ENCODE results near the gene PISD. TPM values are rescaled to one million over a fixed set of nuclear protein-coding genes. Genes with fewer than 3 reads are reported as not detected.

Gene PISD
- total and polyA plus RNA-seq, 2 of the 8 experiments (the other 6 are each of a cell fraction or from before 2014, with no cell fraction given), result 47.8 to 48.2 TPM

- Histone ChIP-seq H4K5ac (ENCODE audit: insufficient read length, low read depth, low read length) (no peak overlapping the region), H2BK120ac (replicated peaks; ENCODE audit: low read depth, low read length) (no peak overlapping the region), H3K79me1 (ENCODE audit: low read depth, low read length) (no peaks in the 10 kb centered on the region), H2AK5ac (ENCODE audit: low read depth, low read length) (no peak overlapping the region), H3K27me3 (replicated peaks in 1 of 4; ENCODE audit: control insufficient read depth in 3 of 4, extremely low read depth in 1 of 4, insufficient read depth in 3 of 4, low read length in 3 of 4) (no peaks in the 10 kb centered on the region), H2BK12ac (ENCODE audit: low read depth, low read length) (no peak overlapping the region), H4K8ac (ENCODE audit: extremely low read depth, insufficient read depth, low read length) (no peak overlapping the region), H3K79me2 (ENCODE audit: control insufficient read depth in 1 of 2, insufficient read depth in 2 of 2, low read length in 2 of 2) (no peaks in the 10 kb centered on the region), H2AFZ (ENCODE audit: low read length) (no peak overlapping the region), H3K18ac (ENCODE audit: extremely low read depth, low read length) (no peak overlapping the region), H3K4me1 (replicated peaks in 1 of 4; ENCODE audit: control insufficient read depth in 3 of 4, insufficient read depth in 4 of 4, low read length in 3 of 4) (no peaks in the 10 kb centered on the region), H3K9me3 (ENCODE audit: insufficient read depth in 2 of 2, low read depth in 1 of 2, low read length in 1 of 2) (no peaks in the 10 kb centered on the region), H3K56ac (replicated peaks; ENCODE audit: insufficient read length, low read depth, low read length) (no peak overlapping the region), H3K14ac (ENCODE audit: insufficient read length) (peak overlapping the region; percentile 81), H2BK20ac (ENCODE audit: low read length) (no peak overlapping the region), H3K23ac (ENCODE audit: insufficient read length) (no peak overlapping the region), H3K23me2 (ENCODE audit: low read depth, low read length) (no peaks in the 10 kb centered on the region), H4K91ac (replicated peaks; ENCODE audit: insufficient read length, low read length) (no peak overlapping the region), H3K9ac (replicated peaks in 1 of 4; ENCODE audit: extremely low read depth in 1 of 4, low read depth in 3 of 4, low read length in 3 of 4) (no peak overlapping the region), H2BK5ac (ENCODE audit: low read depth, low read length) (no peak overlapping the region), H3K4ac (replicated peaks; ENCODE audit: insufficient read length, low read depth, low read length) (no peak overlapping the region), H3K27ac (ENCODE audit: low read depth, low read length) (no peak overlapping the region), H2BK15ac (ENCODE audit: low read length) (no peak overlapping the region), H3K36me3 (ENCODE audit: control insufficient read depth in 2 of 4, insufficient read depth in 4 of 4, low read length in 3 of 4) (peaks cover 0 to 2% (median 0%) of the 10 kb centered on the region in 4 experiments; a peak in 1 of 8 replicates), H3K4me2 (ENCODE audit: insufficient read depth in 1 of 2, low read depth in 2 of 2, low read length in 2 of 2) (no peak overlapping the region), H3K4me3 (ENCODE audit: extremely low read depth in 1 of 4, insufficient read depth in 2 of 4, low read depth in 3 of 4, low read length in 4 of 4) (no peak overlapping the region), H4K20me1 (replicated peaks in 1 of 2; ENCODE audit: control insufficient read depth in 1 of 2, insufficient read depth in 2 of 2, low read length in 2 of 2) (peaks cover 0 to 1% of the 10 kb centered on the region in 2 experiments)
- no peak for FAIRE-seq
- DNase-seq (ENCODE audit: low read depth in 1 of 2, low spot score in 2 of 2), result no peak
- CTCF ChIA-PET (ENCODE audit: partially characterized antibody), result interaction anchor here (0.6 to 1.4 kb wide), 2 partner anchors 52 to 57 kb away, joined by 3 to 4 read pairs; no protein-coding TSS in a partner anchor
- WGBS, 2 experiments (ENCODE audit: extremely low coverage in 1 of 2, insufficient coverage in 1 of 2, insufficient read length in 1 of 2, insufficient replicate concordance in 2 of 2, low coverage in 1 of 2, low lambda C conversion rate in 2 of 2, missing lambda C conversion rate in 1 of 2), result 93% methylated on average over 5 of the region's 5 CpGs; no CpG with 5 or more reads in 1 of the 2 experiments
- POLR2A ChIA-PET (ENCODE audit: partially characterized antibody), result no interaction called here
- no peak for TF ChIP-seq E2F6 (IDR thresholded peaks at IDR 0.05)
- TF ChIP-seq SIRT6 (IDR thresholded peaks at IDR 0.05; ENCODE audit: low read length), result no peak
- no peak for TF ChIP-seq TBP (IDR thresholded peaks at IDR 0.05; ENCODE audit: low read depth, low read length)
- TF ChIP-seq ZNF274 (IDR thresholded peaks at IDR 0.05; ENCODE audit: borderline replicate concordance, extremely low read depth, low read length), result no peak
- no peak for TF ChIP-seq MAX (IDR thresholded peaks at IDR 0.05)
- TF ChIP-seq FOSL1 (IDR thresholded peaks at IDR 0.05; ENCODE audit: insufficient read depth, low read depth, low read length), result no peak
- no peak for TF ChIP-seq CEBPB (IDR thresholded peaks at IDR 0.05; ENCODE audit: low read depth, low read length)
Measured at GRCh38 chr22:31578171-31578570, 83.8 kb downstream of the PISD start.

Data from H1 (cell line).